IMR-90 (cell line): ENCODE measurements around the gene DRD3. TPM values are rescaled to one million over a fixed set of nuclear protein-coding genes. Genes with fewer than 3 reads are reported as not detected.

Experiments used
- ATAC-seq: fragments of 200-7000 bp; cut with Tn5 transposase; 2 replicates; pipeline ENCODE4 v1.9.1; 2020; ENCODE audit warnings: low read depth, mild to moderate bottlenecking, moderate library complexity
- BruUV-seq: library from RNA; stranded (reverse); fragments of 400-500 nt; replicated peaks from 2 replicates; lab custom pipeline; 2021; lab: Mats Ljungman, UMichigan
- CTCF ChIA-PET: fragments of 300-600 bp; formaldehyde crosslinking; extraction: SDS; loops from one replicate; lab custom pipeline; 2021; ENCODE audit warnings: antibody characterized with exemption; lab: Yijun Ruan, JAX
- POLR2A ChIA-PET: fragments of 300-600 bp; sonication (Branson Sonifier 250); formaldehyde crosslinking; loops from one replicate; lab custom pipeline; 2022; ENCODE audit warnings: antibody characterized with exemption; ENCODE audit not compliant: unreplicated experiment; lab: Charles Lee
- DNase-seq: peaks from one replicate; pipeline ENCODE4 v3.0.0; 2013
- H2AFZ ChIP-seq: replicated peaks from 2 replicates; pipeline ENCODE3; 2013; ENCODE audit warnings: low read length, mild to moderate bottlenecking; ENCODE audit not compliant: poor library complexity
- H2AK5ac ChIP-seq: 2 replicates; pipeline ENCODE4 v1.6.1; 2013; ENCODE audit warnings: low read depth, low read length, inconsistent platforms
- H2AK9ac ChIP-seq: replicated peaks from 2 replicates; pipeline ENCODE3; 2013; ENCODE audit warnings: mild to moderate bottlenecking, low read depth, low read length, moderate library complexity; ENCODE audit not compliant: poor library complexity
- H2BK120ac ChIP-seq: 2 replicates; pipeline ENCODE4 v1.6.1; 2013; ENCODE audit warnings: low read depth, low read length, inconsistent platforms
- H2BK15ac ChIP-seq: 3 replicates; pipeline ENCODE4 v1.6.1; 2013; ENCODE audit warnings: low read depth, low read length, inconsistent platforms
- H2BK20ac ChIP-seq: 2 replicates; pipeline ENCODE4 v1.6.1; 2013; ENCODE audit warnings: low read depth, mild to moderate bottlenecking, inconsistent platforms, low read length, moderate library complexity
- H2BK5ac ChIP-seq: 2 replicates; pipeline ENCODE4 v1.6.1; 2013; ENCODE audit warnings: mild to moderate bottlenecking, low read depth, low read length, inconsistent platforms; ENCODE audit not compliant: poor library complexity, severe bottlenecking
- H3K14ac ChIP-seq: replicated peaks from 2 replicates; pipeline ENCODE4 v1.6.1; 2013; ENCODE audit warnings: low read depth, low read length, inconsistent platforms
- H3K18ac ChIP-seq: 2 replicates; pipeline ENCODE4 v1.6.1; 2013; ENCODE audit warnings: low read depth, low read length, control low read depth
- H3K23ac ChIP-seq: 2 replicates; pipeline ENCODE4 v1.6.1; 2013; ENCODE audit warnings: low read depth, low read length, inconsistent platforms
- H3K27ac ChIP-seq: 2 replicates; pipeline ENCODE4 v1.5.1; 2013; ENCODE audit warnings: mild to moderate bottlenecking, control low read depth, low read length; ENCODE audit not compliant: insufficient read depth
- H3K27me3 ChIP-seq: 2 replicates; pipeline ENCODE4 v1.6.1; 2013; ENCODE audit warnings: low read length; ENCODE audit not compliant: control insufficient read depth, insufficient read depth
- H3K36me3 ChIP-seq: 2 replicates; pipeline ENCODE4 v1.6.1; 2013; ENCODE audit warnings: low read length, mixed read lengths; ENCODE audit not compliant: control insufficient read depth, insufficient read depth
- H3K4ac ChIP-seq: 2 replicates; pipeline ENCODE4 v1.6.1; 2013; ENCODE audit warnings: low read depth, low read length, inconsistent platforms
- H3K4me1 ChIP-seq: 2 replicates; pipeline ENCODE4 v1.6.1; 2013; ENCODE audit warnings: low read length, mixed read lengths; ENCODE audit not compliant: control insufficient read depth, insufficient read depth
- H3K4me2 ChIP-seq: 2 replicates; pipeline ENCODE4 v1.6.1; 2013; ENCODE audit warnings: low read depth, mild to moderate bottlenecking, control low read depth, low read length, moderate library complexity
- H3K4me3 ChIP-seq: 2 replicates; pipeline ENCODE4 v1.5.1; 2013; ENCODE audit warnings: low read depth, mild to moderate bottlenecking, control low read depth, low read length, moderate library complexity; ENCODE audit not compliant: insufficient read depth
- H3K56ac ChIP-seq: 2 replicates; pipeline ENCODE4 v1.6.1; 2013; ENCODE audit warnings: low read length, inconsistent platforms; ENCODE audit not compliant: insufficient read depth; ENCODE audit errors: extremely low read depth
- H3K79me1 ChIP-seq, 2 experiments: 2 replicates each; pipeline ENCODE4 v1.6.1; 2013; ENCODE audit warnings: low read length in 2 of 2, inconsistent platforms in 1 of 2, low read depth in 1 of 2
- H3K9ac ChIP-seq: 2 replicates; pipeline ENCODE4 v1.6.1; 2013; ENCODE audit warnings: low read depth, low read length, control low read depth
- H3K9me1 ChIP-seq: 2 replicates; pipeline ENCODE4 v1.6.1; 2013; ENCODE audit warnings: low read length, inconsistent platforms; ENCODE audit not compliant: insufficient read depth
- H3K9me3 ChIP-seq: 2 replicates; pipeline ENCODE4 v1.6.1; 2013; ENCODE audit warnings: low read length; ENCODE audit not compliant: control insufficient read depth, insufficient read depth
- H4K20me1 ChIP-seq: 2 replicates; pipeline ENCODE4 v1.6.1; 2013; ENCODE audit warnings: low read length, inconsistent platforms; ENCODE audit not compliant: insufficient read depth
- H4K5ac ChIP-seq: 2 replicates; pipeline ENCODE4 v1.6.1; 2013; ENCODE audit warnings: mild to moderate bottlenecking, low read depth, low read length, control low read depth
- H4K8ac ChIP-seq, 2 experiments: 2 replicates each; pipeline ENCODE4 v1.6.1; 2013; ENCODE audit warnings: low read depth in 2 of 2, low read length in 2 of 2, control low read depth in 1 of 2, inconsistent platforms in 1 of 2
- H4K91ac ChIP-seq: 2 replicates; pipeline ENCODE4 v1.6.1; 2013; ENCODE audit warnings: low read depth, low read length, inconsistent platforms; ENCODE audit not compliant: insufficient read depth
- BHLHE40 ChIP-seq: fragments of 150-350 bp; IDR thresholded peaks from 2 replicates; pipeline ENCODE4 v1.6.1; 2016; ENCODE audit warnings: mild to moderate bottlenecking, low read depth, low read length
- CEBPB ChIP-seq: IDR thresholded peaks from 2 replicates; pipeline ENCODE4 v1.6.1; 2012; ENCODE audit warnings: low read depth, low read length, improper control_type of control experiment
- ELK1 ChIP-seq: fragments of 150-350 bp; IDR thresholded peaks from 2 replicates; pipeline ENCODE4 v1.6.1; 2016; ENCODE audit warnings: low read depth, mild to moderate bottlenecking, low read length, moderate library complexity, borderline replicate concordance
- FOS ChIP-seq: fragments of 150-350 bp; IDR thresholded peaks from 2 replicates; pipeline ENCODE4 v1.6.1; 2016; ENCODE audit warnings: low read depth, low read length
- MAFK ChIP-seq: IDR thresholded peaks from 2 replicates; pipeline ENCODE4 v1.6.1; 2012; ENCODE audit warnings: low read depth, low read length, improper control_type of control experiment
- MAZ ChIP-seq: IDR thresholded peaks from 2 replicates; pipeline ENCODE4 v1.6.1; 2012; ENCODE audit warnings: low read depth, mild to moderate bottlenecking, low read length, improper control_type of control experiment, moderate library complexity, borderline replicate concordance
- POLR2A ChIP-seq: IDR thresholded peaks from 2 replicates; pipeline ENCODE4 v1.6.1; 2012; ENCODE audit warnings: mild to moderate bottlenecking, low read depth, low read length
- RCOR1 ChIP-seq: IDR thresholded peaks from 2 replicates; pipeline ENCODE4 v1.6.1; 2012; ENCODE audit warnings: mild to moderate bottlenecking, low read length, improper control_type of control experiment; ENCODE audit not compliant: insufficient replicate concordance
- USF2 ChIP-seq: fragments of 150-350 bp; IDR thresholded peaks from 2 replicates; pipeline ENCODE4 v1.6.1; 2017; ENCODE audit warnings: mild to moderate bottlenecking, antibody characterized with exemption, low read length, low read depth
- dilution Hi-C: fragments of 300-500 bp; cut with HindIII; formaldehyde crosslinking; loops from one replicate; pipeline ENCODE4 v1.14.3; 2018; ENCODE audit warnings: low sequenced_read_pairs; ENCODE audit not compliant: unreplicated experiment
- in situ Hi-C: fragments of 300-500 bp; cut with MboI; formaldehyde crosslinking; loops from 3 replicates; pipeline ENCODE4 v1.14.3; 2019; ENCODE audit warnings: low sequenced_read_pairs, inconsistent platforms, mixed read lengths
- intact Hi-C: fragments of 100-400 bp; cut with micrococcal nuclease; formaldehyde crosslinking; loops from 2 replicates; pipeline ENCODE4 v1.10.0; 2022
- polyA plus RNA-seq, 3 experiments: library from polyadenylated mRNA; depleted of rRNA; stranded (reverse); fragments of >200 nt; gene quantifications; 2 replicates each; pipeline ENCODE4 v1.2.3, GENCODE V29; 2012; ENCODE audit warnings: low replicate concordance in 1 of 3
- total RNA-seq: library from RNA; depleted of rRNA; stranded (reverse); fragments of >200 nt; gene quantifications from 2 replicates; pipeline ENCODE4 v1.2.3, GENCODE V29; 2012

The DRD3 gene
- total and polyA plus RNA-seq, 2 of the 4 experiments (the other 2 are of a cell fraction) = not detected

GRCh38 chr3:114192136-114192535, 13.3 kb upstream of the DRD3 start:
- POLR2A ChIA-PET = no interaction called here
- Histone ChIP-seq H2BK20ac (no peak overlapping the region), H2AFZ (no peak overlapping the region), H4K8ac (no peak overlapping the region), H4K91ac (no peak overlapping the region), H3K4me2 (no peak overlapping the region), H3K27me3 (peaks cover 2% of the 10 kb centered on the region), H3K14ac (no peak overlapping the region), H3K9me3 (no peaks in the 10 kb centered on the region), H2BK120ac (no peak overlapping the region), H3K9me1 (no peaks in the 10 kb centered on the region), H4K5ac (no peak overlapping the region), H3K9ac (no peak overlapping the region), H3K4ac (no peak overlapping the region), H3K56ac (no peak overlapping the region), H2BK15ac (no peak overlapping the region), H4K20me1 (no peaks in the 10 kb centered on the region), H2AK5ac (no peak overlapping the region), H2AK9ac (no peak overlapping the region), H3K27ac (no peak overlapping the region), H3K36me3 (no peaks in the 10 kb centered on the region), H3K79me1 (no peaks in the 10 kb centered on the region), H3K4me3 (no peak overlapping the region), H3K4me1 (no peaks in the 10 kb centered on the region), H2BK5ac (no peak overlapping the region), H3K18ac (no peak overlapping the region), H3K23ac (no peak overlapping the region)
- dilution Hi-C loops (no loop called here), intact Hi-C loops (no loop called here), in situ Hi-C loops (no loop called here)
- DNase-seq (no peak), ATAC-seq (no peak)
- TF ChIP-seq MAZ (no peak), ELK1 (no peak), CEBPB (no peak), FOS (no peak), MAFK (no peak), POLR2A (no peak), BHLHE40 (no peak), USF2 (no peak), RCOR1 (no peak)
- BruUV-seq = no TSS peak
- CTCF ChIA-PET = no interaction called here
